H9 (cell line): ENCODE results near the gene SLC34A1. TPM values are rescaled to one million over a fixed set of nuclear protein-coding genes. Genes with fewer than 3 reads are reported as not detected.

Source experiments
- DNase-seq: peaks from one replicate; pipeline ENCODE4 v3.0.0-alpha.2; 2017
- H2AFZ ChIP-seq: one replicate; pipeline ENCODE4 v1.6.1; 2013; ENCODE audit warnings: mild to moderate bottlenecking, low read length, control low read depth, moderate library complexity
- H2AK5ac ChIP-seq: 2 replicates; pipeline ENCODE4 v1.6.1; 2013; ENCODE audit warnings: low read length, control low read depth, mixed read lengths; ENCODE audit not compliant: insufficient read length
- H2BK120ac ChIP-seq: one replicate; pipeline ENCODE4 v1.6.1; 2013; ENCODE audit warnings: low read depth, mild to moderate bottlenecking, low read length, control low read depth, inconsistent platforms; ENCODE audit not compliant: poor library complexity, severe bottlenecking
- H2BK12ac ChIP-seq: 2 replicates; pipeline ENCODE4 v1.6.1; 2013; ENCODE audit warnings: low read length, control low read depth, mixed read lengths, low read depth; ENCODE audit not compliant: insufficient read length
- H2BK15ac ChIP-seq: 2 replicates; pipeline ENCODE4 v1.6.1; 2013; ENCODE audit warnings: low read depth, low read length, control low read depth
- H2BK20ac ChIP-seq: one replicate; pipeline ENCODE4 v1.6.1; 2013; ENCODE audit warnings: low read depth, mild to moderate bottlenecking, low read length, control low read depth, inconsistent platforms; ENCODE audit not compliant: poor library complexity, severe bottlenecking
- H2BK5ac ChIP-seq: 2 replicates; pipeline ENCODE4 v1.6.1; 2013; ENCODE audit warnings: low read length, control low read depth, mixed read lengths; ENCODE audit not compliant: insufficient read length
- H3K14ac ChIP-seq: 2 replicates; pipeline ENCODE4 v1.6.1; 2013; ENCODE audit warnings: low read length, control low read depth; ENCODE audit not compliant: insufficient read depth
- H3K18ac ChIP-seq: 2 replicates; pipeline ENCODE4 v1.6.1; 2013; ENCODE audit warnings: low read depth, mild to moderate bottlenecking, mixed read lengths, low read length, control low read depth; ENCODE audit not compliant: insufficient read length
- H3K23ac ChIP-seq: 2 replicates; pipeline ENCODE4 v1.6.1; 2013; ENCODE audit warnings: low read length, control low read depth, mixed read lengths, low read depth; ENCODE audit not compliant: insufficient read length
- H3K23me2 ChIP-seq: 2 replicates; pipeline ENCODE4 v1.6.1; 2013; ENCODE audit warnings: low read depth, mild to moderate bottlenecking, mixed read lengths, low read length, control low read depth; ENCODE audit not compliant: insufficient read length, poor library complexity, severe bottlenecking
- H3K27ac ChIP-seq: 2 replicates; pipeline ENCODE4 v1.5.1; 2013; ENCODE audit warnings: low read length, control low read depth, mixed read lengths, low read depth; ENCODE audit not compliant: insufficient read length
- H3K27me3 ChIP-seq: 2 replicates; pipeline ENCODE4 v1.6.1; 2013; ENCODE audit warnings: low read length, control low read depth, inconsistent platforms; ENCODE audit not compliant: insufficient read depth
- H3K4ac ChIP-seq: 2 replicates; pipeline ENCODE4 v1.6.1; 2013; ENCODE audit warnings: low read depth, mild to moderate bottlenecking, control low read depth, inconsistent platforms, low read length, moderate library complexity
- H3K4me1 ChIP-seq: 2 replicates; pipeline ENCODE4 v1.6.1; 2013; ENCODE audit warnings: low read length, control low read depth, inconsistent platforms; ENCODE audit not compliant: insufficient read depth
- H3K4me2 ChIP-seq: 2 replicates; pipeline ENCODE4 v1.6.1; 2013; ENCODE audit warnings: low read length, control low read depth, mixed read lengths; ENCODE audit not compliant: insufficient read length, insufficient read depth
- H3K56ac ChIP-seq: 2 replicates; pipeline ENCODE4 v1.6.1; 2013; ENCODE audit warnings: low read depth, mild to moderate bottlenecking, mixed read lengths, low read length, control low read depth; ENCODE audit not compliant: insufficient read length
- H3K79me1 ChIP-seq: 2 replicates; pipeline ENCODE4 v1.6.1; 2013; ENCODE audit warnings: low read depth, mild to moderate bottlenecking, moderate library complexity, low read length, control low read depth, inconsistent platforms; ENCODE audit not compliant: insufficient read depth, poor library complexity, severe bottlenecking
- H3K79me2 ChIP-seq: 2 replicates; pipeline ENCODE4 v1.6.1; 2013; ENCODE audit warnings: low read length, control low read depth, inconsistent platforms; ENCODE audit not compliant: insufficient read depth
- H3K9ac ChIP-seq: 2 replicates; pipeline ENCODE4 v1.6.1; 2013; ENCODE audit warnings: low read length, control low read depth, mixed read lengths; ENCODE audit not compliant: insufficient read length; ENCODE audit errors: extremely low read depth
- H3K9me3 ChIP-seq: one replicate; pipeline ENCODE4 v1.6.1; 2013; ENCODE audit warnings: low read depth, low read length, inconsistent platforms; ENCODE audit not compliant: control insufficient read depth
- H3T11ph ChIP-seq: one replicate; pipeline ENCODE4 v1.6.1; 2013; ENCODE audit warnings: mild to moderate bottlenecking, low read length, control low read depth, inconsistent platforms
- H4K20me1 ChIP-seq: one replicate; pipeline ENCODE4 v1.6.1; 2013; ENCODE audit not compliant: control insufficient read depth, insufficient read length, insufficient read depth
- H4K5ac ChIP-seq: 2 replicates; pipeline ENCODE4 v1.6.1; 2013; ENCODE audit warnings: low read depth, mild to moderate bottlenecking, mixed read lengths, low read length, control low read depth; ENCODE audit not compliant: insufficient read length
- H4K8ac ChIP-seq: replicated peaks from 2 replicates; pipeline ENCODE4 v1.6.1; 2013; ENCODE audit warnings: low read length, control low read depth, mixed read lengths, low read depth; ENCODE audit not compliant: insufficient read length
- H4K91ac ChIP-seq: 2 replicates; pipeline ENCODE4 v1.6.1; 2013; ENCODE audit warnings: low read depth, mild to moderate bottlenecking, moderate library complexity, mixed read lengths, low read length, control low read depth; ENCODE audit not compliant: insufficient read length
- H3K27ac Mint-ChIP-seq, 3 experiments: 2 replicates in 2 of 3; 3 replicates in 1 of 3; pipeline ENCODE4 v1.8.0; 2020 to 2021; ENCODE audit warnings: mixed read lengths in 3 of 3, mild to moderate bottlenecking in 1 of 3, moderate library complexity in 1 of 3
- H3K27me3 Mint-ChIP-seq: 2 replicates; pipeline ENCODE4 v1.8.0; 2021; ENCODE audit warnings: low read depth, mild to moderate bottlenecking, moderate library complexity, mixed read lengths
- H3K36me3 Mint-ChIP-seq, 3 experiments: 2 replicates in 2 of 3; 3 replicates in 1 of 3; pipeline ENCODE4 v1.8.0; 2020 to 2021; ENCODE audit warnings: low read depth in 3 of 3, mixed read lengths in 3 of 3; ENCODE audit not compliant: insufficient read depth in 1 of 3
- H3K4me1 Mint-ChIP-seq, 2 experiments: 2 replicates each; pipeline ENCODE4 v1.8.0; 2020; ENCODE audit warnings: mixed read lengths in 2 of 2
- H3K4me3 Mint-ChIP-seq, 2 experiments: 2 replicates in 1 of 2; 3 replicates in 1 of 2; pipeline ENCODE4 v1.8.0; 2020 to 2021; ENCODE audit warnings: mild to moderate bottlenecking in 2 of 2, mixed read lengths in 2 of 2, moderate library complexity in 1 of 2
- H3K9me3 Mint-ChIP-seq, 2 experiments: 2 replicates in 1 of 2; 3 replicates in 1 of 2; pipeline ENCODE4 v1.8.0; 2020; ENCODE audit warnings: mild to moderate bottlenecking in 2 of 2, mixed read lengths in 2 of 2, moderate library complexity in 1 of 2
- WGBS: extraction: QIAGEN DNeasy Blood & Tissue Kit; methylation state at CpG from one replicate; pipeline ENCODE4 v1.1.7; 2013; ENCODE audit warnings: missing lambda C conversion rate, low lambda C conversion rate, mixed read lengths; ENCODE audit not compliant: insufficient read length; ENCODE audit errors: extremely low coverage; 5-methylcytosine and 5-hydroxymethylcytosine counted together
- total RNA-seq: library from RNA; stranded (reverse); gene quantifications from 2 replicates; pipeline ENCODE4 v1.2.1, GENCODE V29; 2021
- TF ChIP-seq, protein P1 (sequence below): fragments of 200-600 bp; sonication (generic); conservative IDR thresholded peaks from 3 replicates; pipeline ENCODE4 v1.8.0; 2021; ENCODE audit warnings: antibody characterized with exemption, mild to moderate bottlenecking

SLC34A1 gene
- total RNA-seq, 1 experiment from 2014 or later = not detected

DNA sequence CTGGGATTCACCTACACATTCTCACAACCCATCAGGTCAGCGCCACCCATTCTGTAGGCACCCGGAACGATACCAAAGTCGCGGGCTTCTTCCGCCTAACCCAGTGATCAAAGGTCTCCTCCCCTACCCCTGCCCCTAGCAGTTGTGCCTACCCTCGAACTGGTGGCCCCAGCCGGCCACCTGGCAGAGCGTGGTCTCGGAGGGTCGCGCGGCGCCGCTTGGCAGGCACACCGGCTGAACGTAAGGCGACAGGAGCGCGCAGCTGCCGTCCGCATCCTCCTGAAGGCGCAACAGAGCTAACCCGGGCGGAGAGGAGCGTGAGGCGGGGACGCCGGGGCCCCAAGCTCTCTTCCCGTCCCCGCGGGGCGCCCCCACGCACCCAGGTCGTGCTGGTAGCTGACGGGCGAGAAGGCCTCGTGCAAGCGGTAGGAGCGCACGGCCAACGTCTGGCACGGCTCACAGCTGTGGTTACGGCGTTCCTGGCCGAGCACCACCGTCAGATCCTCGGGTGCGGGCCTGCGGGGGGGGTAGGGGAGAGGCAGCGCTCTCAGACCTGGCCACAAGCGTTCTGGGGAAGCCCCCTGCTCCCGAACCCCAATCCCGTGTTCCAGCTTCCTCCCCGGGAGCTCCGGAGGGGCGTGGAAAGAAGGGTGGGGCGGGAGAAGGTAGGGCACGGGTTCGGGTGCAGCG lies 19.0 kb downstream of the SLC34A1 start:
- Histone ChIP-seq H3K4me2 (peak overlapping the region; percentile 60), H3K4ac (no peak overlapping the region), H2BK15ac (no peak overlapping the region), H4K91ac (no peak overlapping the region), H3K23ac (no peak overlapping the region), H2AFZ (no peak overlapping the region), H4K8ac (no peak overlapping the region), H2BK5ac (no peak overlapping the region), H3K14ac (no peak overlapping the region), H3K23me2 (peaks cover 23% of the 10 kb centered on the region), H3T11ph (no peak overlapping the region), H3K27me3 (peaks cover 12% of the 10 kb centered on the region; the same call in 1 of the 2 replicates), H3K79me2 (no peaks in the 10 kb centered on the region), H2AK5ac (no peak overlapping the region), H3K4me1 (no peaks in the 10 kb centered on the region), H3K79me1 (no peaks in the 10 kb centered on the region), H4K20me1 (no peaks in the 10 kb centered on the region), H3K9ac (no peak overlapping the region), H2BK12ac (no peak overlapping the region), H3K56ac (no peak overlapping the region), H4K5ac (no peak overlapping the region), H2BK120ac (no peak overlapping the region), H3K18ac (no peak overlapping the region), H3K27ac (no peak overlapping the region), H2BK20ac (no peak overlapping the region), H3K9me3 (no peaks in the 10 kb centered on the region)
- Mint-ChIP-seq H3K27ac (no peak overlapping the region), H3K36me3 (no peaks in the 10 kb centered on the region), H3K4me1 (peaks cover 10 to 11% of the 10 kb centered on the region in 2 experiments), H3K9me3 (peaks cover 0 to 2% of the 10 kb centered on the region in 2 experiments; a peak in 2 of 5 replicates), H3K4me3 (peak overlapping the region; percentile 63 to 89), H3K27me3 (peaks cover 79% of the 10 kb centered on the region)
- TF ChIP-seq, protein P1, sequence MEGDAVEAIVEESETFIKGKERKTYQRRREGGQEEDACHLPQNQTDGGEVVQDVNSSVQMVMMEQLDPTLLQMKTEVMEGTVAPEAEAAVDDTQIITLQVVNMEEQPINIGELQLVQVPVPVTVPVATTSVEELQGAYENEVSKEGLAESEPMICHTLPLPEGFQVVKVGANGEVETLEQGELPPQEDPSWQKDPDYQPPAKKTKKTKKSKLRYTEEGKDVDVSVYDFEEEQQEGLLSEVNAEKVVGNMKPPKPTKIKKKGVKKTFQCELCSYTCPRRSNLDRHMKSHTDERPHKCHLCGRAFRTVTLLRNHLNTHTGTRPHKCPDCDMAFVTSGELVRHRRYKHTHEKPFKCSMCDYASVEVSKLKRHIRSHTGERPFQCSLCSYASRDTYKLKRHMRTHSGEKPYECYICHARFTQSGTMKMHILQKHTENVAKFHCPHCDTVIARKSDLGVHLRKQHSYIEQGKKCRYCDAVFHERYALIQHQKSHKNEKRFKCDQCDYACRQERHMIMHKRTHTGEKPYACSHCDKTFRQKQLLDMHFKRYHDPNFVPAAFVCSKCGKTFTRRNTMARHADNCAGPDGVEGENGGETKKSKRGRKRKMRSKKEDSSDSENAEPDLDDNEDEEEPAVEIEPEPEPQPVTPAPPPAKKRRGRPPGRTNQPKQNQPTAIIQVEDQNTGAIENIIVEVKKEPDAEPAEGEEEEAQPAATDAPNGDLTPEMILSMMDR = no peak
- DNase-seq = peak; percentile 72
- no CpG with 5 or more reads among the region's 61 CpGs for WGBS
